ENCODE results near the gene GAPDH. TPM values are rescaled to one million over a fixed set of nuclear protein-coding genes. Genes with fewer than 3 reads are reported as not detected.
A peak's percentile ranks its signal among the peaks of the same experiment; 100 is the strongest.

Gene GAPDH
- total RNA-seq, 2 donors from 2014 or later: 4,687 to 5,410 TPM

- DNase-seq (ENCODE audit: low spot score) (no peak), ATAC-seq (no peak)
- Mint-ChIP-seq H3K36me3 (peaks cover 11% of the 10 kb centered on the region), H3K27ac (peak overlapping the region in 1 of 2 donors; percentile 66), H3K4me3 (no peak overlapping the region), H3K9me3 (no peaks in the 10 kb centered on the region), H3K27me3 (no peaks in the 10 kb centered on the region), H3K4me1 (ENCODE audit: low read depth in 2 of 2) (peaks cover 21 to 27% of the 10 kb centered on the region in 2 donors)
These were observed 8.1 kb downstream of the GAPDH start for GRCh38 chr12:6542209-6543009.

- no peak overlapping the region for H3K27ac Mint-ChIP-seq
- no peaks in the 10 kb centered on the region for H3K27me3 Mint-ChIP-seq
- no peaks in the 10 kb centered on the region for H3K9me3 Mint-ChIP-seq
- H3K4me1 Mint-ChIP-seq (ENCODE audit: low read depth in 2 of 2): peaks cover 5 to 9% of the 10 kb centered on the region in 2 donors
- H3K36me3 Mint-ChIP-seq: peaks cover 11% of the 10 kb centered on the region
- no peak for ATAC-seq
- no peak overlapping the region for H3K4me3 Mint-ChIP-seq
- DNase-seq (ENCODE audit: low spot score): no peak
These were observed 11.7 kb downstream of the GAPDH start for GRCh38 chr12:6546016-6546415.

- H3K4me1 Mint-ChIP-seq (ENCODE audit: low read depth in 2 of 2): peaks cover 11 to 16% of the 10 kb centered on the region in 2 donors
- no peak for ATAC-seq
- H3K4me3 Mint-ChIP-seq: no peak overlapping the region
- no peaks in the 10 kb centered on the region for H3K9me3 Mint-ChIP-seq
- DNase-seq (ENCODE audit: low spot score): no peak
- no peaks in the 10 kb centered on the region for H3K27me3 Mint-ChIP-seq
- no peak overlapping the region for H3K27ac Mint-ChIP-seq
- H3K36me3 Mint-ChIP-seq: peaks cover 11% of the 10 kb centered on the region
These were observed 13.2 kb downstream of the GAPDH start for GRCh38 chr12:6547566-6547965.

GRCh38 chr12:6547987-6548386 lies 13.7 kb downstream of the GAPDH start:
- no peak overlapping the region for H3K27ac Mint-ChIP-seq
- no peaks in the 10 kb centered on the region for H3K27me3 Mint-ChIP-seq
- H3K4me1 Mint-ChIP-seq (ENCODE audit: low read depth in 2 of 2): peaks cover 15 to 20% of the 10 kb centered on the region in 2 donors
- no peak for DNase-seq (ENCODE audit: low spot score)
- no peak overlapping the region for H3K4me3 Mint-ChIP-seq
- peaks cover 11% of the 10 kb centered on the region for H3K36me3 Mint-ChIP-seq
- no peaks in the 10 kb centered on the region for H3K9me3 Mint-ChIP-seq
- ATAC-seq: no peak

- no peaks in the 10 kb centered on the region for H3K9me3 Mint-ChIP-seq
These were observed 14.2 kb downstream of the GAPDH start for GRCh38 chr12:6548556-6548955.

GRCh38 chr12:6548966-6549683 lies 14.8 kb downstream of the GAPDH start:
- peaks cover 22 to 26% of the 10 kb centered on the region in 2 donors for H3K4me1 Mint-ChIP-seq (ENCODE audit: low read depth in 2 of 2)
- ATAC-seq: no peak
- H3K36me3 Mint-ChIP-seq: peaks cover 11% of the 10 kb centered on the region

More at GRCh38 chr12:6548556-6548955, 14.2 kb downstream of the GAPDH start:
- Mint-ChIP-seq H3K27me3 (no peaks in the 10 kb centered on the region), H3K36me3 (peaks cover 11% of the 10 kb centered on the region), H3K4me3 (no peak overlapping the region), H3K4me1 (ENCODE audit: low read depth in 2 of 2) (peaks cover 21 to 24% of the 10 kb centered on the region in 2 donors), H3K27ac (no peak overlapping the region)
- DNase-seq (ENCODE audit: low spot score) (no peak), ATAC-seq (no peak)

GRCh38 chr12:6549684-6550151 lies 15.4 kb downstream of the GAPDH start:
- Mint-ChIP-seq H3K36me3 (peaks cover 11% of the 10 kb centered on the region), H3K27me3 (no peaks in the 10 kb centered on the region), H3K4me1 (ENCODE audit: low read depth in 2 of 2) (peaks cover 28 to 32% of the 10 kb centered on the region in 2 donors), H3K9me3 (no peaks in the 10 kb centered on the region), H3K27ac (no peak overlapping the region), H3K4me3 (no peak overlapping the region)
- DNase-seq (ENCODE audit: low spot score) (no peak), ATAC-seq (no peak)

More at GRCh38 chr12:6548966-6549683, 14.8 kb downstream of the GAPDH start:
- no peak overlapping the region for H3K4me3 Mint-ChIP-seq
- H3K9me3 Mint-ChIP-seq: no peaks in the 10 kb centered on the region
- no peak overlapping the region for H3K27ac Mint-ChIP-seq
- no peak for DNase-seq (ENCODE audit: low spot score)
- no peaks in the 10 kb centered on the region for H3K27me3 Mint-ChIP-seq

GRCh38 chr12:6550294-6551062 lies 16.2 kb downstream of the GAPDH start:
- Mint-ChIP-seq H3K27ac (no peak overlapping the region), H3K36me3 (peaks cover 11% of the 10 kb centered on the region), H3K4me3 (no peak overlapping the region), H3K4me1 (ENCODE audit: low read depth in 2 of 2) (peaks cover 34 to 38% of the 10 kb centered on the region in 2 donors), H3K9me3 (no peaks in the 10 kb centered on the region), H3K27me3 (no peaks in the 10 kb centered on the region)
- no peak for DNase-seq (ENCODE audit: low spot score)
- no peak for ATAC-seq

GRCh38 chr12:6551063-6551461 lies 16.7 kb downstream of the GAPDH start:
- Mint-ChIP-seq H3K27me3 (no peaks in the 10 kb centered on the region), H3K9me3 (no peaks in the 10 kb centered on the region), H3K4me3 (no peak overlapping the region), H3K4me1 (ENCODE audit: low read depth in 2 of 2) (peaks cover 34 to 38% of the 10 kb centered on the region in 2 donors), H3K36me3 (peaks cover 6% of the 10 kb centered on the region), H3K27ac (no peak overlapping the region)
- DNase-seq (ENCODE audit: low spot score) (no peak), ATAC-seq (no peak)

GRCh38 chr12:6551496-6552139 lies 17.3 kb downstream of the GAPDH start:
- Mint-ChIP-seq H3K36me3 (peaks cover 6% of the 10 kb centered on the region), H3K27me3 (no peaks in the 10 kb centered on the region), H3K27ac (no peak overlapping the region), H3K4me3 (no peak overlapping the region), H3K4me1 (ENCODE audit: low read depth in 2 of 2) (peaks cover 37 to 40% of the 10 kb centered on the region in 2 donors), H3K9me3 (no peaks in the 10 kb centered on the region)
- no peak for DNase-seq (ENCODE audit: low spot score)
- no peak for ATAC-seq

GRCh38 chr12:6552140-6552551 lies 17.8 kb downstream of the GAPDH start:
- Mint-ChIP-seq H3K4me1 (ENCODE audit: low read depth in 2 of 2) (peaks cover 41 to 42% of the 10 kb centered on the region in 2 donors), H3K36me3 (peaks cover 6% of the 10 kb centered on the region), H3K27me3 (no peaks in the 10 kb centered on the region), H3K9me3 (no peaks in the 10 kb centered on the region), H3K27ac (no peak overlapping the region), H3K4me3 (peak overlapping the region; percentile 16)
- no peak for ATAC-seq
- DNase-seq (ENCODE audit: low spot score): no peak

- Mint-ChIP-seq H3K9me3 (no peaks in the 10 kb centered on the region), H3K4me3 (peak overlapping the region; percentile 16), H3K4me1 (ENCODE audit: low read depth in 2 of 2) (peaks cover 38 to 42% of the 10 kb centered on the region in 2 donors), H3K36me3 (peaks cover 6% of the 10 kb centered on the region), H3K27me3 (no peaks in the 10 kb centered on the region), H3K27ac (no peak overlapping the region)
- ATAC-seq (no peak), DNase-seq (ENCODE audit: low spot score) (no peak)
These were observed 18.9 kb downstream of the GAPDH start for GRCh38 chr12:6553051-6553868.

Data from natural killer cell treated with Interleukin-12 subunit alpha and Interleukin-12 subunit beta and Interleukin-15 and Interleukin-18, amount 100 ng/mL, for 72 hours (primary cell).